HepG2 (cell line): ENCODE measurements around the gene IRF2. TPM values are rescaled to one million over a fixed set of nuclear protein-coding genes. Genes with fewer than 3 reads are reported as not detected.

ENCODE experiments used
- ATF7 ChIP-seq, 2 experiments: fragments of 450-650 bp in 1 of 2; sonication (generic) in 1 of 2; formaldehyde crosslinking in 1 of 2; IDR thresholded peaks; 2 replicates each; pipeline versions ENCODE4 v1.4.0 to v1.6.1; 2016 to 2020; ENCODE audit warnings: antibody characterized with exemption in 1 of 2, mild to moderate bottlenecking in 1 of 2, missing genetic modification reagents in 1 of 2
- ATM ChIP-seq: fragments of 450-650 bp; IDR thresholded peaks from 2 replicates; pipeline ENCODE4 v1.7.1; 2017; ENCODE audit warnings: mild to moderate bottlenecking, borderline replicate concordance
- CBX5 ChIP-seq: sonication (generic); formaldehyde crosslinking; IDR thresholded peaks from 2 replicates; pipeline ENCODE4 v1.4.0; 2020; ENCODE audit warnings: missing genetic modification reagents, borderline replicate concordance
- GATA4 ChIP-seq: sonication (generic); IDR thresholded peaks from 2 replicates; pipeline ENCODE4 v1.6.1; 2016; ENCODE audit warnings: antibody characterized with exemption, low read depth, borderline replicate concordance
- IRF2 ChIP-seq: IDR thresholded peaks from 2 replicates; pipeline ENCODE4 v1.6.1; 2018; ENCODE audit warnings: missing genetic modification reagents, missing compliant biosample characterization
- POGZ ChIP-seq: sonication (generic); formaldehyde crosslinking; IDR thresholded peaks from 2 replicates; pipeline ENCODE4 v1.4.0; 2020; ENCODE audit warnings: mild to moderate bottlenecking, missing genetic modification reagents
- PREB ChIP-seq: sonication (generic); formaldehyde crosslinking; IDR thresholded peaks from 2 replicates; pipeline ENCODE4 v1.4.0; 2020; ENCODE audit warnings: missing genetic modification reagents
- PTBP1 ChIP-seq: fragments of 200-400 bp; formaldehyde crosslinking; IDR thresholded peaks from 2 replicates; pipeline ENCODE4 v1.6.1; 2018; ENCODE audit warnings: low read length, low read depth; ENCODE audit not compliant: poor library complexity, severe bottlenecking
- TEAD3 ChIP-seq: optimal IDR thresholded peaks from 2 replicates; pipeline ENCODE3; 2016; ENCODE audit warnings: borderline replicate concordance
- TP53 ChIP-seq: sonication (generic); formaldehyde crosslinking; conservative IDR thresholded peaks from 2 replicates; pipeline ENCODE4 v1.4.0; 2020; ENCODE audit warnings: missing genetic modification reagents
- ZNF142 ChIP-seq: sonication (generic); formaldehyde crosslinking; IDR thresholded peaks from 2 replicates; pipeline ENCODE4 v1.4.0; 2020; ENCODE audit warnings: missing genetic modification reagents
- ZNF232 ChIP-seq: sonication (generic); formaldehyde crosslinking; IDR thresholded peaks from 2 replicates; pipeline ENCODE4 v1.4.0; 2020; ENCODE audit warnings: missing genetic modification reagents, borderline replicate concordance
- ZNF256 ChIP-seq: sonication (generic); formaldehyde crosslinking; conservative IDR thresholded peaks from 2 replicates; pipeline ENCODE4 v1.4.0; 2020; ENCODE audit warnings: missing genetic modification reagents
- ZNF431 ChIP-seq: sonication (generic); formaldehyde crosslinking; IDR thresholded peaks from 2 replicates; pipeline ENCODE4 v1.9.0; 2022; ENCODE audit warnings: missing genetic modification reagents, low read depth, mild to moderate bottlenecking, borderline replicate concordance
- polyA plus RNA-seq, 8 experiments: library from polyadenylated mRNA; depleted of rRNA in 3 of 8; stranded (reverse) in 7 of 8; unstranded in 1 of 8; fragments of >200 nt; fragmentation: Illumina TruSeq in 4 of 8; extraction: Trizol in 4 of 8; gene quantifications; 2 replicates each; pipeline versions ENCODE4 v1.2.1 to v1.2.3, GENCODE V29; 2011 to 2016; ENCODE audit warnings: low read depth in 4 of 8, missing spikeins in 1 of 8, mixed read lengths in 1 of 8; ENCODE audit not compliant: insufficient read depth in 1 of 8
- total RNA-seq, 5 experiments: library from RNA; depleted of rRNA; stranded (reverse); fragments of >200 nt; fragmentation: Illumina TruSeq; extraction: Trizol; gene quantifications; 2 replicates each; pipeline ENCODE4 v1.2.3, GENCODE V29; 2016; ENCODE audit warnings: low read depth in 1 of 5
- TF ChIP-seq, protein P1 (sequence below): sonication (generic); formaldehyde crosslinking; IDR thresholded peaks from 2 replicates; pipeline ENCODE4 v1.8.0; 2022; ENCODE audit warnings: missing genetic modification reagents, mild to moderate bottlenecking, inconsistent platforms, borderline replicate concordance

IRF2 gene
- total and polyA plus RNA-seq, 2 of the 13 experiments (the other 11 are each of a cell fraction or from before 2014, with no cell fraction given) = 15.5 to 28.8 TPM

GRCh38 chr4:184384056-184384809 lies 90.1 kb downstream of the IRF2 start (continued):
- TF ChIP-seq ZNF142 (peak; percentile 60; the same call in 1 of the 2 replicates), PTBP1 (no peak), ATM (no peak), TP53 (CRISPR knock-in tag) (0 out of 2 replicates have a peak, but pooled peaks have one; percentile 65), ZNF431 (CRISPR knock-in tag) (0 out of 2 replicates have a peak, but pooled peaks have one; percentile 66), ZNF232 (peak; percentile 56; the same call in 1 of the 2 replicates), GATA4 (no peak; the same call in 1 of the 2 replicates), CBX5 (CRISPR knock-in tag) (peak; percentile 58; the same call in 1 of the 2 replicates), TEAD3 (peak; percentile 97), ZNF256 (CRISPR knock-in tag) (peak; percentile 83), IRF2 (CRISPR knock-in tag) (peak; percentile 32; the same call in 1 of the 2 replicates), ATF7 (IDR thresholded peaks at IDR 0.05) (no peak), ATF7 (CRISPR knock-in tag; IDR thresholded peaks at IDR 0.05) (0 out of 2 replicates have a peak, but pooled peaks have one; percentile 55), PREB (CRISPR knock-in tag) (no peak), POGZ (CRISPR knock-in tag) (peak; percentile 32; the same call in 1 of the 2 replicates)
- TF ChIP-seq, protein P1, sequence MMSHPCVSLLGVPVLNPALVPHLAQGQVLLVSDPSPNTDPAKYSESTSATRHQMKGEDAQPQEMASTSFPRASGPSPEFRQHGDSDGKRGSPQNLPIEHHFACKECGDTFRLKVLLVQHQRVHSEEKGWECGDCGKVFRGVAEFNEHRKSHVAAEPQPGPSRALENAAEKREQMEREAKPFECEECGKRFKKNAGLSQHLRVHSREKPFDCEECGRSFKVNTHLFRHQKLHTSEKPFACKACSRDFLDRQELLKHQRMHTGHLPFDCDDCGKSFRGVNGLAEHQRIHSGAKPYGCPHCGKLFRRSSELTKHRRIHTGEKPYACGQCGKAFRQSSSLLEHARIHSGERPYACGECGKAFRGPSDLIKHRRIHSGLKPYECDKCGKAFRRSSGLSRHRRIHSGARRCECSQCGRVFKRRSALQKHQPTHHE (CRISPR knock-in tag) = no peak
